Caco-2 (cell line): ENCODE measurements around the gene PRPH. TPM values are rescaled to one million over a fixed set of nuclear protein-coding genes. Genes with fewer than 3 reads are reported as not detected.

Source experiments
- BruUV-seq: library from RNA; stranded (reverse); fragments of 400-500 nt; replicated peaks from 2 replicates; lab custom pipeline; 2021; lab: Mats Ljungman, UMichigan
- CTCF ChIA-PET: fragments of 300-600 bp; sonication (Branson Sonifier 250); formaldehyde crosslinking; loops from one replicate; lab custom pipeline; 2022; ENCODE audit warnings: antibody characterized with exemption; lab: Charles Lee
- POLR2A ChIA-PET: fragments of 300-600 bp; sonication (Branson Sonifier 250); formaldehyde crosslinking; loops from one replicate; lab custom pipeline; 2022; ENCODE audit warnings: antibody characterized with exemption; lab: Charles Lee
- DNase-seq, 2 experiments: peaks; one replicate each; pipeline versions ENCODE4 v3.0.0 to v3.0.0-alpha.2; 2020 to 2022
- H3K27me3 ChIP-seq: replicated peaks from 2 replicates; pipeline ENCODE4 v1.6.0; 2011; ENCODE audit warnings: low read length; ENCODE audit not compliant: control insufficient read depth, insufficient read depth
- H3K36me3 ChIP-seq: 2 replicates; pipeline ENCODE4 v1.5.1; 2011; ENCODE audit warnings: low read length; ENCODE audit not compliant: control insufficient read depth, insufficient read depth
- H3K4me1 ChIP-seq: fragments of 250-450 bp; sonication (Bioruptor Pico); 2 replicates; pipeline ENCODE4 v1.5.1; 2020; ENCODE audit warnings: mild to moderate bottlenecking
- H3K4me3 ChIP-seq: 2 replicates; pipeline ENCODE4 v1.5.1; 2011; ENCODE audit warnings: low read depth, mild to moderate bottlenecking, control low read depth, low read length
- H3K9me3 ChIP-seq: fragments of 250-450 bp; sonication (Bioruptor Pico); 2 replicates; pipeline ENCODE4 v1.5.1; 2020; ENCODE audit warnings: mild to moderate bottlenecking, moderate library complexity
- H3K27ac Mint-ChIP-seq: one replicate; pipeline ENCODE4 v1.8.0; 2022; ENCODE audit warnings: mixed read lengths; ENCODE audit not compliant: unreplicated experiment
- H3K27me3 Mint-ChIP-seq: one replicate; pipeline ENCODE4 v1.8.0; 2022; ENCODE audit warnings: mixed read lengths; ENCODE audit not compliant: insufficient read depth, unreplicated experiment
- H3K36me3 Mint-ChIP-seq: one replicate; pipeline ENCODE4 v1.8.0; 2022; ENCODE audit warnings: mild to moderate bottlenecking, mixed read lengths; ENCODE audit not compliant: insufficient read depth, unreplicated experiment
- H3K4me1 Mint-ChIP-seq: one replicate; pipeline ENCODE4 v1.8.0; 2022; ENCODE audit warnings: low read depth, mixed read lengths; ENCODE audit not compliant: unreplicated experiment
- H3K4me3 Mint-ChIP-seq: one replicate; pipeline ENCODE4 v1.8.0; 2022; ENCODE audit warnings: mild to moderate bottlenecking, moderate library complexity, mixed read lengths; ENCODE audit not compliant: unreplicated experiment
- H3K9me3 Mint-ChIP-seq: one replicate; pipeline ENCODE4 v1.8.0; 2022; ENCODE audit warnings: mixed read lengths; ENCODE audit not compliant: unreplicated experiment
- CTCF ChIP-seq, 2 experiments: fragments of 200-600 bp in 1 of 2; IDR thresholded peaks; 1 replicate in 1 of 2; 2 replicates in 1 of 2; pipeline versions ENCODE4 v1.5.1 to v1.8.0; 2011 to 2022; ENCODE audit warnings: antibody characterized with exemption in 1 of 2, control low read depth in 1 of 2, inconsistent platforms in 1 of 2, low read depth in 1 of 2, low read length in 1 of 2, mild to moderate bottlenecking in 1 of 2, moderate library complexity in 1 of 2; ENCODE audit not compliant: insufficient read depth in 1 of 2, severe bottlenecking in 1 of 2, unreplicated experiment in 1 of 2
- intact Hi-C: fragments of 100-400 bp; cut with micrococcal nuclease; formaldehyde crosslinking; loops from one replicate; pipeline ENCODE4 v1.10.0; 2022; ENCODE audit not compliant: unreplicated experiment
- total RNA-seq: library from RNA; stranded (reverse); gene quantifications from 2 replicates; pipeline ENCODE4 v1.2.3, GENCODE V29; 2022

Gene PRPH
- total RNA-seq, 1 experiment from 2014 or later = 4.9 TPM

GRCh38 chr12:49301760-49302159 lies 6.8 kb downstream of the PRPH start:
- Histone ChIP-seq H3K9me3 (no peaks in the 10 kb centered on the region), H3K36me3 (no peaks in the 10 kb centered on the region), H3K27me3 (no peaks in the 10 kb centered on the region), H3K4me1 (0 out of 2 replicates have a peak, but pooled peaks cover 10% of the 10 kb centered on the region), H3K4me3 (no peak overlapping the region)
- no TSS peak for BruUV-seq
- peaks cover 30% of the 10 kb centered on the region for H3K4me1 Mint-ChIP-seq
- peaks cover 5% of the 10 kb centered on the region for H3K27me3 Mint-ChIP-seq
- ChIA-PET POLR2A (no interaction called here), CTCF (no interaction called here)
- no peak for TF ChIP-seq CTCF (IDR thresholded peaks at IDR 0.05; ENCODE audit: insufficient read depth in 1 of 2, low read depth in 1 of 2, low read length in 1 of 2, severe bottlenecking in 1 of 2, unreplicated experiment in 1 of 2)
- intact Hi-C loops = no loop called here
- no peaks in the 10 kb centered on the region for H3K9me3 Mint-ChIP-seq
- DNase-seq = peak in 1 of 2 experiments; percentile 57
- H3K36me3 Mint-ChIP-seq = no peaks in the 10 kb centered on the region
- H3K4me3 Mint-ChIP-seq = peak overlapping the region; percentile 22
- peak overlapping the region; percentile 48 for H3K27ac Mint-ChIP-seq

- POLR2A ChIA-PET = interaction anchor here (0.6 to 1.6 kb wide), 2 partner anchors 19 to 38 kb away, joined by 4 to 5 read pairs; partner anchors contain the start of gene TROAP
- no peak overlapping the region for H3K27ac Mint-ChIP-seq
Measured at GRCh38 chr12:49304161-49304560, 9.2 kb downstream of the PRPH start.

More at GRCh38 chr12:49304161-49304560, 9.2 kb downstream of the PRPH start:
- Histone ChIP-seq H3K27me3 (no peaks in the 10 kb centered on the region), H3K9me3 (no peaks in the 10 kb centered on the region), H3K4me1 (0 out of 2 replicates have a peak, but pooled peaks cover 5% of the 10 kb centered on the region), H3K4me3 (no peak overlapping the region), H3K36me3 (no peaks in the 10 kb centered on the region)
- intact Hi-C loops = no loop called here
- Mint-ChIP-seq H3K4me1 (peaks cover 18% of the 10 kb centered on the region), H3K9me3 (no peaks in the 10 kb centered on the region), H3K4me3 (no peak overlapping the region), H3K36me3 (no peaks in the 10 kb centered on the region), H3K27me3 (peaks cover 10% of the 10 kb centered on the region)
- CTCF ChIA-PET = interaction anchor here (0.6 to 1.2 kb wide), 3 partner anchors 9 to 157 kb away, joined by 3 to 4 read pairs (median 3); partner anchors contain the start of gene PRPH
- TF ChIP-seq CTCF (IDR thresholded peaks at IDR 0.05; ENCODE audit: insufficient read depth in 1 of 2, low read depth in 1 of 2, low read length in 1 of 2, severe bottlenecking in 1 of 2, unreplicated experiment in 1 of 2) = no peak
- no TSS peak for BruUV-seq
- DNase-seq = no peak
